HG03354 (cell line): ENCODE data around the gene POTEM.
A peak's percentile ranks its signal among the peaks of the same experiment; 100 is the strongest.
"Not testable (repeated sequence)": the region's sequence is repeated elsewhere in the genome, so short reads cannot be mapped to it uniquely, and the experiment has no call there.

Source experiments
- ATAC-seq: cut with Tn5 transposase; IDR thresholded peaks from one replicate; pipeline ENCODE4 v1.9.1; 2021; ENCODE audit warnings: mild to moderate bottlenecking; ENCODE audit not compliant: unreplicated experiment, poor library complexity, severe bottlenecking

The POTEM gene

DNA sequence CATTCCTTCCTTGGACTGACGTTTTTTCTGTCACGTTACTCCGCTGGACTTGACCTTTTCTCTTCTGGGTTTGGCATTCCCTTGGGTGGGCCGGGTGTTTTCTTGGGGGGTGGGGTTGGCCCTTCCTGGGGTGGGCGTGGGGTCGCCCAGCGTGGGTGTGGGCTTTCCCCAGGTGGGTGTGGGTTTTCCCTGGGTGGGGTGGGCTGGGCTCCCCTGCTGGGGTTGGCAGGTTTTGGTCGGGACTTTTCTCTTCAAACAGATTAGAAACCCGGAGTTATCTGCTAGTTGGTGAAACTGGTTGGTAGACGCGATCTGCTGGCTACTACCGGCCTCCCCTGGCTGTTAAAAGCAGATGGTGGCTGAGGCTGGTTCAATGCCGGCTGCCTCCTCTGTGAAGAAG, at the start of gene POTEM:
POTEM (plus strand) TSS at position 301 of the 400 bp plus-strand sequence; CDS start at position 353, 52 bp downstream.
- ATAC-seq = not testable (repeated sequence)

DNA sequence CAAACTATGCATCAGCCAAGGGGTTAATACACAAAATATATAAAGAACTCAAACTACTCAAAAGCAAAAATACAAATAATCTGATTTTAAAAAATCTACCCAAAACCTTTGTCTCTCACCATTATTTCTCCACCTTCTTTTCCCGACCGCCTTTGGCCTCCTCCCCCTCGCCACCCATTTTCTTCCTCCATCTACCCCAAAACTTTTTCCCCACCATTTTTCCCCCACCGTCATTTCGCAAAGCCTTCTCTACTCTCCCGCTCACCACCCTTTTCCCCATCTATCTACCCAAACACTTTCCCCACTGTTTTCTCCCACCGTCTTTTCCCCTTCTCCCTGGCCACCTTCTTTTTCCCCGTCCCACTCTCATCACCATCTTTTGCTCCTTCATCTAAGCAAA, 48.9 kb upstream of the POTEM start:
- not testable (repeated sequence) for ATAC-seq

DNA sequence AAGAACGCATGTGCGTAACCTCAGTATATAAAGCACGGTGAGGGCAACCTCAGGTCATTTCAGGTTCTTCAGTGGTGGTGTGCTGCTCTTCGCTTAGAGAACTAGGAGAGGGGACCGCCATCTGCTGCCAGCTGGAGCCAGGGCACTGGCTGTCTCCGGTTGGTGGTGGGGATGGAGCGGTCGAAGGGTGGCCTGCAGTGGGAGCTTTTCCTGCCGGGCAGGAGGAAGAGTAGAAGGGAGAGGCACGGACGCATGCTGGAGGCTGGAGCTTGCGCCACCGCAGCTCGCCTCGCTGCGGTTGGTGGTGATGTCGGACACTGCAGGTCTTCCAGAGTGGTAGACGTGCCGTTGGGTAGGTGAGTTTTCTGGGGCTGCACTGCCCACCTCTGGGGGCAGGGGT, 47.2 kb upstream of the POTEM start:
- ATAC-seq = not testable (repeated sequence)

DNA sequence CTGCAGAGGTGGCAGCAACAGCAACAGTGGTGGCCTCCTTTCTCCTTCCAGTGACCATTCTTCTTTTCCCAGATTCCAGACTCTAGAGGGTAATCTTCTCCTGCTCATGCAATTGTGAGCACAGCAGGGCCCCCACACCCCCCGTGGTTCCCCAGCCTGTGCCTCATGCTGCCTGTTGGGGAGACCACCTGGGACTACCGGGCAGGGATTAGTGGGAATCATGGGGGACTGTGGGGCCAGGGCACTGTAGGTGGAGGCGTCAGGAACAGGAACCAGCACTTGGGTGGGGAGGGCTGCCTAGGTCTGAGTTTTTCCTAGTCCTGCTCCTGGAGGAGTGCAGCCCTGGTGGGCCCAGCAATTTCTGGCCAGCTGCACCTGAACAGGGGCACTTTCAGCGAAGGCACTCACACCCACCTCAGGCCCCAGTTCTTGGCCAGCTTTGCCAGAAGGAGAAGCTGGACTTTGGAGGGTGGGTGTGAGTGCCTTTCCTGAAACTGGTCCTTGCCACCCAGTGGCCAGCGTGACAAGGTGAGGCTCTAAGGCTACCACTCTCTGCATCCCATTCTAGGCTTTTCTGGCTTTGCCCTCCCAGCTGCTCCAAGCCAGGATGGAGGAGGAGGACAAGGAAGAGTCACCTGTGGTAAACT, 46.1 kb upstream of the POTEM start:
- not testable (repeated sequence) for ATAC-seq

DNA sequence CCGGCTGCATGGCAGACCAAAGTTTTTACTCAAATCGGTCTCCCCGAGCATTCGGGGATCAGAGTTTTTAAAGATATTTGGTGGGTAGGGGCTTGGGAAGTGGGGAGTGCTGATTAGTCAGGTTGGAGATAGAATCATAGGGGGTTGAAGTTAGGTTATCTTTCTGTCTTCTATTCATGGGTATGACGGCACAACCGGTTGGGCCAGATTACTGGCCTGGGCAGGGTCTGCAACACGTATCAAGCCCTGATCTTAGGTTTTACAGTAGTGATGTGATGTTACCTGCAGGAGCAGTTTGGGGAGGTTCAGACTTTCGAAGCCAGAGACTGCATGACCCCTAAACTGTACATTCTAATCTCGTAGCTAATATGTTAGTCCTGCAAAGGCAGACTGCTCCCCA, 30.4 kb upstream of the POTEM start:
- ATAC-seq = not testable (repeated sequence)

DNA sequence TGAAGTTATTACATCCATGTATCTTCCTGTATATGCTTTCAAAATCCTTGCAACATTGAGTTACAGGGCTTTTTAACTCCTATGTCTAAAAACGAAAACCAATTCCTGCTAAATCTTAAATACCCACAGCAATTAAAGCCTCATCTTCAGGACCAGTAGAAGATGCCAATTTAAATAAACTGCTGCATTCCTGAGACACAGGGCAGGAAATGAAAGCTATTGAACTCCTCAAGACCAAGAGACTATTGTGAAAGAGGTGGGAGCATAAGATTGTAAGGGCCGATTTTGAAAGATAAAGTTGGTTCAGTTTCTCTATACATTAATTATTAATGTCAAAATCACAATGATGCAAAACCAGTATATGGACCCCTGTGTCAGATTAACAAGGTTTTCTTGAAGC, 28.5 kb upstream of the POTEM start:
- not testable (repeated sequence) for ATAC-seq

DNA sequence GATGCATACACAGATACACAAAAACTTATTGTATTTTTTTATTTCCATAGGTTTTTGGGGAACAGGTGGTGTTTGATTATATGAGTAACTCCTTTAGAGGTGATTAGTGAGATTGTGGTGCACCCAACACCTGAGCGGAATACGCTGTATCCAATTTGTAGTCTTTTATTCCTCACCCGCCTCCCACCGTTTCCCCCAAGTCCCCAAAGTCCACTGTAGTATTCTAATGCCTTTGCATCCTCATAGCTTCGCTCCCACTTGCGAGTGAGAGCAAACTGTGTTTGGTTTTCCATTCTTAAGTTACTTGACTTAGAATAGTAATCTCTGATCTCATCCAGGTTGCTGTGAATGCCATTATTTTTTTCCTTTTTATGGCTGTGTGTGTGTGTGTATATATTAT, 17.3 kb upstream of the POTEM start:
- not testable (repeated sequence) for ATAC-seq

DNA sequence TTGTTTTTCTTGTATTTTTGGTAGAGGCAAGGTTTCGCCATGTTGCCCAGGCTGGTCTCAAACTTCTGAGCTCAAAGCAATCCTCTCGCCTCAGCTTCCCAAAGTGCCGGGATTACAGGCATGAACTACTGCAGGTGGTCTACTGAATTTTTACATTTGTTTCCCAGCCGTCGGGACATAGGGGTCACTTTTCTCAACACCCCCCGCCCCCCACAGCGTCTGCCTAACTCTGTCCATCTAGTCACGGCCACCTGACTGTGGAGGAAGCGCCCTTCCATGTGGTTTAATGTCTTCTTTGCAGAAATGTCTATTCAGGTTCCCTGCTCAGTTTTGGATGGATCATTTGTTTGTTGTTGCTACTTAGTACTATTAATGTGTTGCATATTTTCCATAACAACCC, 14.1 kb upstream of the POTEM start:
- ATAC-seq = not testable (repeated sequence)

DNA sequence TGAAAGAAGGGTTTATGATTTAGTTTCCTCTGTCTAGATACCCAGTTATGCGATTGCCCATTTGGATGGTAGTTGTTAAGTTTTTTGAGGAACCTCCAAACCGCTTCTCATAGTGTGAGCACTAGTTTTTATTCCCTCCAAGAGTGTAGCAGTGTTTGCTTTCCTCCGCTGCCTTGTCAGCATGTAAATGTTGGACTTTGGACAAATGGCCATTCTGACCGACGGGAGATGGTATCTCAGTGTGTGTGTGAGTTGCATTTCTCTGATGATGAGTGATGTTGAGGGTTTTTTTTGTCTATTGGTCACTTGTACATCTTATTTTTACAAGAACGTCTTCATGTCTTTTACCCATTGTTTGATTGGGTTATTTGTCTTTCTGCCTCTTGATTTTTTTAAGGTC, 11.4 kb upstream of the POTEM start:
- ATAC-seq = not testable (repeated sequence)

DNA sequence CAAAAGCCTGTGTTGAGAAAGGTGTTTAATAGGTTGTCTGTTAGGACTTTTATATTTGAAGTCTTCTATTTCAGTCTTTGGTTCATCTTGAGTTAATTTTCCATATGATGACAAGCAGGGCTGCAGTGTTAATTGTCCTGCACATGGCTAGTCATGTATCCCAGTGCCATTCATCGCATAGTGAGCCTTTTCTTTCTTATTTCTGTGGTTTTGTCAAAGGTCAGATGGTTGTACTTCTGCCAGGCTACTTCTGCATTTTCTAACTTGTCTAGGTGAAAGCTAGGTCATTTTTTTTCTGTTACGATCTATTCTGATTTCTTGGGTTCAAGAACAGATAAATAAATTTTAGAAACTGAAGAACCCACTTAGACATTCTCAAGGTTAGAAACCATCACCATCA, 5.7 kb upstream of the POTEM start:
- not testable (repeated sequence) for ATAC-seq

DNA sequence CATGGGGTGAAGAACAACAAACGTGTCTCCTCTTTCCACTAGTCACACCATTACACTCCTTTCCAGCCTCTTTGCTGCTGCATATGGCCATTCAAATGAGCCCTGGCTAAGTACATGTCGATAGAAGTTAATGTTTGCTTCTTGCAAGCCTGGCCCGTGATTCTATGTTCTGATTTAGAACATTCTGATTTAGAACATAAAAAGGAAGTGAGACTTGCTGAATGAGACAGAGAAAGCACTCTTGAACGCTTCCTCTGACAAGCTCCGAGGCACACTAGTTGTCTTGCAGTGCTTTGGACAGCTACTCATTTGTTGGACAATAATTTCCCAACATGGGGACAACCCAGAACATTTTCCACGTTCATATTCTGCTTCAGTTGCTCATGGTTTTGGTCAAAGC, 5.1 kb upstream of the POTEM start:
- peak; percentile 86 for ATAC-seq

DNA sequence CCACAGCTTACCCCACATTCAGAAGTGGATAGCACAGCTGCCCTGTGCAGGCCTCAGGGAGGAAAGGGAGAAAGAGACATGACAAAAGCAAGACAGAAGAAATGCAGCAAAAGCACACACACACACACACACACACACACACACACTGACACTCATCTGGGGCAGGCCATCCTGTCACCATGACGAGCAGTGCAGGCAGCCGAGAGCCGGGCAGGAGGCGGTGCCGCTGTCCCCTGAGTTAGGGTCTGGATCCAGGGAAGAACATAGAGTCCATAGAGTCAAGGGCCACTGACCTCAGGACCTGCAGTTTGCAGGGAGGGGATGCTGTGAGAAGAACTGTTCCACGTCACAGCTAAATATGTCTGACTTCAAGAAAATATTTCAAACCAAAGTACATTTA, 4.0 kb upstream of the POTEM start:
- ATAC-seq = not testable (repeated sequence)

DNA sequence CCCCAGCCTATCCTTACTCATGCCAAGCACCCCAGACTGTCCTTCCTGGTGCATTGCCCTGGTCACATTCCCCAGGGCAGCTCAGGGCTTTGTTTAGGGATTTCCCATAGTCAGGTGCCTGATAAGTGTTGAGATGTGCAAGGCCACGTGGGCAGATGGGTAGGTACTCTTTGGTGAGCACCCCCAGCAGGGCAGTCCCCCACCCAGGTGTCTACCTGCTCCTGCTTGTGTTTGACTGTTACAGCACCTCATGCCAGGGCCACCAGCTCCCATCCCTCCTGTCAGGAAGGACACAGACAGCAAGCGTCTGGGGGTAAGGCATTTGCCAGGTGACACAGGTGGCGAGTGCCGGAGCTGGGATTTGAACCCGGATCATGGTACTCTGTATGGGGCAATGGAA, 2.4 kb upstream of the POTEM start:
- not testable (repeated sequence) for ATAC-seq

DNA sequence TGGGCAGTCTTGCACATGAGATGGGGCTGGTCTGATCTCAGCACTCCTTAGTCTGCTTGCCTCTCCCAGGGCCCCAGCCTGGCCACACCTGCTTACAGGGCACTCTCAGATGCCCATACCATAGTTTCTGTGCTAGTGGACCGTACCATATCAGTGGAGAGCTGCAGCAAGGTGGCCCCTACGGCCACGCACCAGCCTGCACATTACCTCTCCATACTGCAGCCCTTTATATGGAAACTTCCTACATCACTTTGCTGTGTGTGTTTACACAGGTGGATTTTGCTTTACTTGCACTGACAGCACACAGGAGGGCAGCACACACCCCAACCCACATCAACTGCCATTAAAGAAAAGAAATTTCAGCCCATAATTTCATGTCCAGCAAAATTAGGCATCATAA, 35.3 kb downstream of the POTEM start:
- not testable (repeated sequence) for ATAC-seq

DNA sequence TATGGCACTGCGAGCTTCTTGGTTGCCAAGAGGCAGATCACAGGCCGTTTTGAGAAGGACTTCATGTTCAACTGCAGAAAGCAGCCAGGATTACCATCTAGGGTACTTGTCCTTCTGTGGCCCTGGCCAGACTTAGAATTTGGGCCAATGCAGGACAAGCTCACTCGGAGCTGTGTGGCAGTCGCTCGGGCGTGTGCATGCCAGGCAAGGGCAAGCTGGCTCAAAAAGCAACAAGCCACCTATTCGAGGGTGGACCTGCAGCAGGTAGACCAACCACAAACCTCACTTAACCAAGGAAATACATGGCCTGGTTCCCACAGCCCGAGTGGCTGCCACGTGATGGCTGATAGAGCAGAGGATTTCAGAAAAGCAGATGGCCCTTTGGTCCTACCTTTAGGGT, 39.3 kb downstream of the POTEM start:
- ATAC-seq = not testable (repeated sequence)

DNA sequence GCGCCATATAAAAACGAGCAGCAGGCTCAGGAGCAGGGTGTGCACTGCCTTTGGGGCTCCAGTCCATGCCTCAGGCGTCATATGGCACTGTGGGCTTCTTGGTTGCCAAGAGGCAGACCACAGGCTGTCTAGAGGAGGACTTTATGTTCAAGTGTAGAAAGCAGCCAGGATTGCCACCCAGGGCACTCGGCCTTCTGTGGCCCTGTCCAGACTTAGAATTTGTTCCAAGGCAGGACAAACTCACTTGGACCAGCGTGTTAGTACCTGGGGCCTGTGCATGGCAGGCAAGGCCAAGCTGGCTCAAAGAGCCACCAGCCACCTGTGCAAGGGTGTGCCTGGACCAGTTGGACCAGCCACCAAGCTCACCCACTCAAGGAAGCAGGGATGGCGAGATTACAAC, 40.4 kb downstream of the POTEM start:
- not testable (repeated sequence) for ATAC-seq

DNA sequence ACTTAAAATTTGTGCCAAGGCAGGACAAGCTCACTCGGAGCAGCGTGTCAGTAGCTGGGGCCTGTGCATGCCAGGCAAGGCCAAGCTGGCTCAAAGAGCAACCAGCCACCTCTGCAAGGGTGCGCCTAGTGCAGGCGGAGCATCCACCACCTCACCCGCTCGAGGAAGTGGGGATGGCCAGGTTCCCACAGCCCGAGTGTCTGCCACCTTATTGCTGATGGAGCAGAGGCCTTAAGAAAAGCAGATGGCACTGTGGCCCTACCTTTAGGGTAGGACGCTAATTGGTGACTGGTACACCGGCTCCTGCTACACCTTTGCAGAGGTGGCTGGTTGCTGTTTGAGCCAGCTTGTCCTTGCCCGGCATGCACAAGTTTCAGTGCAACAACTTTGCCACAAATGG, 43.8 kb downstream of the POTEM start:
- not testable (repeated sequence) for ATAC-seq

DNA sequence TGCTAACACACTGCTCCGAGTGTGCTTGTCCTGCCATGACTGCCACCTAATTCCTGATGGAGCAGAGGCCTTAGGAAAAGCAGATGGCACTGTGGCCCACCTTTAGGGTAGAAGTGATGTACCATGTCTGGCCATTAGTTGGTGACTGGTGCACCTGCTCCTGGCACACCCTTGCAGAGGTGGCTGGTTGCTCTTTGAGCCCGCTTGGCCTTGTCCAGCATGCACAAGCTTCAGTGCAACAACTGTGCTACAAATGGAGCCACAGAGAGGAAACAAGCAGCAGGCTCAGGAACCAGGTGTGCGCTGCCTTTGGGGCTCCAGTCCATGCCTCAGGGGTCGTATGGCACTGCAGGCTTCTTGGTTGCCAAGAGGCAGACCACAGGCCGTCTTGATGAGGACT, 44.5 kb downstream of the POTEM start:
- not testable (repeated sequence) for ATAC-seq

DNA sequence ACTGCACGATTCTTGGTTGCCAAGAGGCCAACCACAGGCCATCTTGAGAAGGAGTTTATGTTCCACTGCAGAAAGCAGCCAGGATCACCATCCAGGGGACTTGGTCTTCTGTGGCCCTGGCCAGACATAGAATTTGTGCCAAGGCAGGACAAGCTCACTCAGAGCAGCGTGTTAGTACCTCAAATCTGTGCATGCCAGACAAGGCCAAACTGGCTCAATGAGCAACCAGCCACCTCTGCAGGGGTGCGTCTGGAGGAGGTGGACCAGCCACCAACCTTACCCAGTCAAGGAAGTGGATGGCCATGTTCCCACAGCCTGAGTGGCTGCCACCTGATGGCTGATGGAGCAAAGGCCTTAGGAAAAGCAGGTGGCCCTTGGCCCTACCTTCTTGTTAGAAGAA, 48.0 kb downstream of the POTEM start:
- ATAC-seq = not testable (repeated sequence)

DNA sequence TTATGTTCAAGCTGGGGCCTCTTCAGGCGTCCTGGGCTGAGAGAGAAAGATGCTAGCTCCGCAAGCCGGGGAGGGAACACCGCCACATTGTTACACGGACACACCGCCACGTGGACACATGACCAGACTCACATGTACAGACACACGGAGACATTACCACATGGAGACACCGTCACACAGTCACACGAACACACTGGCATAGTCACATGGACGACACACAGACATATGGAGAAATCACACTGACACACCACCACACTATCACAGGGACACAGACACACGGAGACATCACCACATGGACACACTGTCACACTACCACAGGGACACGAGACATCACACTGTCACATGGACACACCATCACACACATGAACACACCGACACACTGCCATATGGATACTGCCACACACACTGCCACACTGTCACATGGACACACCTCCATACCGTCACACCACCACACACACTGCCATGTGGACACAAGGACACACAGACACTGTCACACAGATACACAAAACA, 57.9 kb downstream of the POTEM start:
- ATAC-seq = not testable (repeated sequence)

DNA sequence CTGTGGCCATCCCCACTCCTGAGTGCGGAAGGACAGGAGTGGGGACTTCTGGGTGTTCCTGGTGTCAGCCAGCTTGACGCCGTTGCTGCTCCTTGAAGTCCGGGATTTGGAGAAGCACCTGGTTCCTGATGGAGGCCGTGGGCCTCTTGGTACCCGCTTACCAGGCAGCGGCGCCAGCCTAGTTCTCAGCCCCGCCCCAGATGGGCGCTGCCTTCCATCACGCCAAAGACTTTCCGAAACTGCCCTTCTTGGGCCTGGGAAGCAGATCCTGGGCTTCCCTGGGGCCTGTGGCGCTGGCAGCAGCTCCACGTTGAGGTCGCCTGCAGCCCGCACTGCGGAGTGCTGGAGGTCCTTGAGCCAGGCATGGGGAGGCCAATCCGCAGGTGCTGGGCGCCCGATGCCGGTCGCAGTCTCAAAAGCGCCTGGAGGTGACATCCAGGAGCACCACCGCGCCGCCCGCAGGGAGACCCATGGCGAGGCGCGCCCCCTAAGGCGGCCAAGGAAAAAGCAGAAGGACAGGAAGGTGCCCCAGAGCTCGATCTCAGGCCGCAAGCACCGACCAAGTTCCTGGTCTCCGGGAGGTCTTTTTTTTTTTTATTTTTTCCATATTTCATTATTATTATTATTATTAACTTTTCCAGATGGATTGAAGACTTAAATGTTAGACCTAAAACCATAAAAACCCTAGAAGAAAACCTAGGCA, 59.6 kb downstream of the POTEM start:
- ATAC-seq = not testable (repeated sequence)
